HCT116 (cell line): ENCODE results near the gene PPP1R10. TPM values are rescaled to one million over a fixed set of nuclear protein-coding genes. Genes with fewer than 3 reads are reported as not detected.
A peak's percentile ranks its signal among the peaks of the same experiment; 100 is the strongest.

Experiments used
- ATAC-seq: fragments of 200-7000 bp; cut with Tn5 transposase; 2 replicates; pipeline ENCODE4 v1.9.1; 2020; ENCODE audit warnings: mild to moderate bottlenecking, moderate library complexity
- BruUV-seq: library from RNA; stranded (reverse); fragments of 400-500 nt; replicated peaks from 2 replicates; lab custom pipeline; 2021; lab: Mats Ljungman, UMichigan
- CTCF ChIA-PET: fragments of 300-600 bp; sonication (Branson Sonifier 250); formaldehyde crosslinking; loops from one replicate; lab custom pipeline; 2021; ENCODE audit warnings: antibody characterized with exemption; lab: Charles Lee
- POLR2A ChIA-PET: fragments of 300-600, 350-600 bp; sonication (Branson Sonifier 250); formaldehyde crosslinking; loops from one replicate; lab custom pipeline; 2021; ENCODE audit warnings: antibody characterized with exemption; lab: Charles Lee
- RAD21 ChIA-PET, 2 experiments: fragments of 300-600 bp; sonication (Branson Sonifier 250); formaldehyde crosslinking; loops; one replicate each; lab custom pipeline; 2023; ENCODE audit warnings: low total read pairs in 2 of 2; ENCODE audit not compliant: uncharacterized antibody in 2 of 2, unreplicated experiment in 2 of 2, low non-redundant PET in 1 of 2; lab: Charles Lee
- DNase-seq: peaks from one replicate; pipeline ENCODE4 v3.0.0-alpha.2; 2010; ENCODE audit warnings: low read depth, low spot score
- H2AFZ ChIP-seq: fragments of 200-600 bp; shearing (Covaris generic), sonication (generic); 2 replicates; pipeline ENCODE4 v1.6.1; 2017; ENCODE audit warnings: low read depth, mixed run types, mixed read lengths, antibody characterized with exemption, low read length; ENCODE audit not compliant: poor library complexity, severe bottlenecking
- H3K27ac ChIP-seq: 2 replicates; pipeline ENCODE4 v1.5.1; 2012; ENCODE audit warnings: low read depth, low read length
- H3K27me3 ChIP-seq: fragments of 200-600 bp; sonication (generic); 2 replicates; pipeline ENCODE4 v1.6.1; 2016; ENCODE audit warnings: mixed run types, low read length, mixed read lengths; ENCODE audit not compliant: insufficient read depth
- H3K36me3 ChIP-seq, 2 experiments: fragments of 200-500 bp in 1 of 2; fragments of 200-600 bp in 1 of 2; sonication (Bioruptor generic) in 1 of 2; sonication (generic) in 1 of 2; 2 replicates each; pipeline versions ENCODE4 v1.5.1 to v1.6.1; 2014 to 2016; ENCODE audit warnings: low read length in 2 of 2, inconsistent platforms in 1 of 2, mixed read lengths in 1 of 2, mixed run types in 1 of 2; ENCODE audit not compliant: insufficient read depth in 2 of 2, control insufficient read depth in 1 of 2
- H3K4me1 ChIP-seq, 2 experiments: fragments of 200-600 bp in 1 of 2; sonication (generic) in 1 of 2; 2 replicates each; pipeline versions ENCODE4 v1.5.1 to v1.6.1; 2012 to 2017; ENCODE audit warnings: low read length in 2 of 2, inconsistent platforms in 1 of 2, mild to moderate bottlenecking in 1 of 2, mixed read lengths in 1 of 2, mixed run types in 1 of 2, moderate library complexity in 1 of 2; ENCODE audit not compliant: insufficient read depth in 2 of 2, control insufficient read depth in 1 of 2
- H3K4me2 ChIP-seq: fragments of 200-600 bp; sonication (generic); 2 replicates; pipeline ENCODE4 v1.6.1; 2017; ENCODE audit warnings: mixed run types, low read length, mixed read lengths
- H3K4me3 ChIP-seq, 2 experiments: fragments of 200-600 bp in 1 of 2; sonication (generic) in 1 of 2; replicated peaks in 1 of 2; 2 replicates each; pipeline ENCODE4 v1.5.1; 2011 to 2016; ENCODE audit warnings: low read length in 2 of 2, control low read depth in 1 of 2, low read depth in 1 of 2, mild to moderate bottlenecking in 1 of 2, mixed read lengths in 1 of 2, mixed run types in 1 of 2
- H3K79me2 ChIP-seq: fragments of 200-600 bp; sonication (generic); 2 replicates; pipeline ENCODE4 v1.6.1; 2017; ENCODE audit warnings: mild to moderate bottlenecking, mixed run types, low read length, moderate library complexity, mixed read lengths; ENCODE audit not compliant: insufficient read depth
- H3K9ac ChIP-seq: fragments of 200-600 bp; sonication (generic); 2 replicates; pipeline ENCODE4 v1.6.1; 2016; ENCODE audit warnings: low read length, mixed read lengths
- H3K9me2 ChIP-seq: fragments of 200-600 bp; sonication (generic), shearing (Covaris generic); 2 replicates; pipeline ENCODE4 v1.6.1; 2017; ENCODE audit warnings: mixed run types, mild to moderate bottlenecking, moderate library complexity; ENCODE audit not compliant: insufficient read depth
- H3K9me3 ChIP-seq, 2 experiments: fragments of 200-500 bp in 1 of 2; fragments of 200-600 bp in 1 of 2; sonication (Bioruptor generic) in 1 of 2; sonication (generic) in 1 of 2; 2 replicates each; pipeline ENCODE4 v1.6.1; 2014 to 2017; ENCODE audit warnings: low read length in 2 of 2, mixed read lengths in 2 of 2, inconsistent platforms in 1 of 2, low read depth in 1 of 2, mild to moderate bottlenecking in 1 of 2, mixed run types in 1 of 2, moderate library complexity in 1 of 2; ENCODE audit not compliant: control insufficient read depth in 1 of 2, insufficient read depth in 1 of 2
- H4K20me1 ChIP-seq: fragments of 200-600 bp; sonication (generic), shearing (Covaris generic); 2 replicates; pipeline ENCODE4 v1.6.1; 2017; ENCODE audit warnings: mixed run types, mild to moderate bottlenecking, moderate library complexity; ENCODE audit not compliant: insufficient read depth
- CBX3 ChIP-seq: IDR thresholded peaks from 2 replicates; pipeline ENCODE4 v1.6.1; 2012; ENCODE audit warnings: low read depth
- EZH2 ChIP-seq: fragments of 200-600 bp; sonication (generic); IDR thresholded peaks from 2 replicates; pipeline ENCODE4 v1.6.1; 2017; ENCODE audit warnings: antibody characterized with exemption, mixed run types
- FOSL1 ChIP-seq: IDR thresholded peaks from 2 replicates; pipeline ENCODE4 v1.6.1; 2012; ENCODE audit warnings: low read depth
- POLR2A ChIP-seq: IDR thresholded peaks from 2 replicates; pipeline ENCODE4 v1.7.0; 2011; ENCODE audit warnings: borderline replicate concordance; ENCODE audit not compliant: insufficient read depth, insufficient read length; ENCODE audit errors: extremely low read depth
- SIN3A ChIP-seq: IDR thresholded peaks from 2 replicates; pipeline ENCODE4 v1.6.1; 2012; ENCODE audit warnings: low read depth
- SRF ChIP-seq: IDR thresholded peaks from 2 replicates; pipeline ENCODE4 v1.6.1; 2012; ENCODE audit warnings: low read depth
- intact Hi-C: fragments of 100-400 bp; cut with micrococcal nuclease; formaldehyde crosslinking; loops from 2 replicates; pipeline ENCODE4 v1.10.0; 2022
- total RNA-seq: library from RNA; stranded (reverse); gene quantifications from one replicate; pipeline ENCODE4 v1.2.1, GENCODE V29; 2021; ENCODE audit not compliant: unreplicated experiment
- TF ChIP-seq, protein P1 (sequence below): IDR thresholded peaks from 2 replicates; pipeline ENCODE4 v1.6.1; 2012

PPP1R10 gene
- total RNA-seq, 1 experiment from 2014 or later: 104 TPM

DNA sequence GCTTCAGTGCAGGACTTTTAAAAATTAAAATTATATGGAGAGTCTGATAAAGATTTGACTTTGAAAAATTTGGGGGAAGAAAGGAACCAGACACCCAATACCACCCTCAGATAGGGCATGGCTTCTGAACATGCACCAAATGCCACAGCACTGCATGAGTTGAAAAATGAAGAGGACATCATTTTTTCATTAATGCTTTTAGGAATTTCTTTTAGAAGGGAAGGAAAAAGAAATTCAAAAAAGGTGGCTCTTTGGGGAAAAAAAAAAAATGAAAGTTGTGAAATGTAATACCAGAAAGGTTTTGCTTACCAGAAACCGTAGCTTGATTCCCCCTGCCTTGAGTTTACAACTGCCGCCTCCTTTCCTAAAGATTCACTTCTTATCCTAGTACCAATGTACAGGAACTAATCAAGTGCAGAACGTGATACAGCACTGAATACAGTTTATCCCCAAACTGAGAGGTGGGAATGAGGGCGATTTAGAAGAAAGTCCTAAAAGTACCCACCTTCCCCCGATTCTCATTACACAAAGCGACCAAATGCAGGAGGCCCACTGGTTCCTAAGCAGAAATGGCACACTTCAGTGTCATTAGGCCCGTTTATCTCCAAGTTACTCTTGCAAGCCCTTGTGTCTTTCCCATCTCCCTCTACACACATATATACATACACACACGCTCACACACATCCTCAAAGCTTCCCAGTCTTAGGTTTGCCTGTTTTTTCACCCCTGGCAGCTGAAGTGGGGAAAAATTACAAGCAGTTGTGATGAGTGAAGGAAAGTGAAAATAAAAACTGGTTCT, 2.8 kb downstream of the PPP1R10 start:
- no peak for TF ChIP-seq CBX3
- TF ChIP-seq POLR2A: no peak
- TF ChIP-seq SIN3A: no peak
- TF ChIP-seq FOSL1: no peak
- no peak for TF ChIP-seq SRF
- no peak for TF ChIP-seq EZH2
- TF ChIP-seq, protein P1, sequence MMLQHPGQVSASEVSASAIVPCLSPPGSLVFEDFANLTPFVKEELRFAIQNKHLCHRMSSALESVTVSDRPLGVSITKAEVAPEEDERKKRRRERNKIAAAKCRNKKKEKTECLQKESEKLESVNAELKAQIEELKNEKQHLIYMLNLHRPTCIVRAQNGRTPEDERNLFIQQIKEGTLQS: no peak
- BruUV-seq: no TSS peak
- no peak for DNase-seq
- peak overlapping the region in 1 of 2 experiments; percentile 15; a peak in 2 of 4 replicates for H3K4me3 ChIP-seq
- peaks cover 79% of the 10 kb centered on the region for H3K79me2 ChIP-seq
- no peak for ATAC-seq
- H3K4me2 ChIP-seq: peak overlapping the region; percentile 87; the same call in 1 of the 2 replicates
- RAD21 ChIA-PET: interaction anchor here in 1 of 2 experiments (0.7 to 1.0 kb wide), 2 partner anchors 18 to 117 kb away, joined by 3 read pairs; no protein-coding TSS in a partner anchor
- intact Hi-C loops: loop anchor here (5.0 to 10.0 kb wide), 2 partner anchors 132 to 201 kb away; no protein-coding TSS in a partner anchor
- no peaks in the 10 kb centered on the region for H3K27me3 ChIP-seq
- POLR2A ChIA-PET: interaction anchor here (0.7 to 3.5 kb wide), 24 partner anchors 9 to 473 kb away, joined by 3 to 17 read pairs (median 6); partner anchors contain the start of genes ABCF1, ATAT1, GNL1 and MDC1
- CTCF ChIA-PET: interaction anchor here (1.3 to 3.6 kb wide), 2 partner anchors 117 to 132 kb away, joined by 5 to 26 read pairs; no protein-coding TSS in a partner anchor
- H4K20me1 ChIP-seq: no peaks in the 10 kb centered on the region; the same call in 1 of the 2 replicates
- no peaks in the 10 kb centered on the region for H3K9me2 ChIP-seq
- peaks cover 10 to 37% of the 10 kb centered on the region in 2 experiments for H3K4me1 ChIP-seq
- H3K9ac ChIP-seq: peak overlapping the region; percentile 6; the same call in 1 of the 2 replicates
- H3K27ac ChIP-seq: peak overlapping the region; percentile 87
- H3K9me3 ChIP-seq: no peaks in the 10 kb centered on the region
- H3K36me3 ChIP-seq: peaks cover 13 to 36% of the 10 kb centered on the region in 2 experiments
- H2AFZ ChIP-seq: no peak overlapping the region
